ENCODE results near the gene AIMP1.

DNA sequence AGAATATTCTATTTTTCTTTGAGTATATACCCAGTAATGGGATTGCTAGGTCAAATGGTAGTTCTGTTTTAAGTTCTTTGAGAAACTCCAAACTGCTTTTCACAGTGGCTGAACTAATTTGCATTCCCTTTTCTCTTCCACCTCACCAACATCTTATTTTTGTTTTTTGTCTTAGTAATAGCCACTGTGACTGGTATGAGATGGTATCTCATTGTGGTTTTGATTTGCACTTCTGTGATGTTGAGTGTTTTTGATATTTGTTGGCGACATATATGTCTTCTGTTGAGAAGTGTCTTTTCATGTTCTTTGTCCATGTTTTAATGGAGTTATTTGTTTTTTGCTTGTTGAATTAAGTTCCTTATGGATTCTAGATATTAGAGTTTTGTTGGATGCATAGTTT lies 24.4 kb downstream of the AIMP1 start:
- TF ChIP-seq RELA (IDR thresholded peaks at IDR 0.05; ENCODE audit: borderline replicate concordance, partially characterized antibody) (no peak), GABPA (IDR thresholded peaks at IDR 0.05; ENCODE audit: low read depth) (no peak), FOXM1 (IDR thresholded peaks at IDR 0.05; ENCODE audit: low read depth, low read length) (no peak), POLR2A (IDR thresholded peaks at IDR 0.05; ENCODE audit: low read depth, low read length) (no peak), CREM (IDR thresholded peaks at IDR 0.05; ENCODE audit: low read depth) (no peak), SMC3 (IDR thresholded peaks at IDR 0.05; ENCODE audit: borderline replicate concordance, low read length) (no peak), BACH1 (IDR thresholded peaks at IDR 0.05; ENCODE audit: borderline replicate concordance) (no peak), RCOR1 (conservative IDR thresholded peaks at IDR 0.05; ENCODE audit: low read depth, low read length) (no peak), MXI1 (IDR thresholded peaks at IDR 0.05; ENCODE audit: low read depth, low read length) (no peak)
- TF ChIP-seq, protein P1, sequence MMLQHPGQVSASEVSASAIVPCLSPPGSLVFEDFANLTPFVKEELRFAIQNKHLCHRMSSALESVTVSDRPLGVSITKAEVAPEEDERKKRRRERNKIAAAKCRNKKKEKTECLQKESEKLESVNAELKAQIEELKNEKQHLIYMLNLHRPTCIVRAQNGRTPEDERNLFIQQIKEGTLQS (IDR thresholded peaks at IDR 0.05; ENCODE audit: borderline replicate concordance, extremely low read depth, low read depth, low read length) = no peak
- TF ChIP-seq, protein P2, sequence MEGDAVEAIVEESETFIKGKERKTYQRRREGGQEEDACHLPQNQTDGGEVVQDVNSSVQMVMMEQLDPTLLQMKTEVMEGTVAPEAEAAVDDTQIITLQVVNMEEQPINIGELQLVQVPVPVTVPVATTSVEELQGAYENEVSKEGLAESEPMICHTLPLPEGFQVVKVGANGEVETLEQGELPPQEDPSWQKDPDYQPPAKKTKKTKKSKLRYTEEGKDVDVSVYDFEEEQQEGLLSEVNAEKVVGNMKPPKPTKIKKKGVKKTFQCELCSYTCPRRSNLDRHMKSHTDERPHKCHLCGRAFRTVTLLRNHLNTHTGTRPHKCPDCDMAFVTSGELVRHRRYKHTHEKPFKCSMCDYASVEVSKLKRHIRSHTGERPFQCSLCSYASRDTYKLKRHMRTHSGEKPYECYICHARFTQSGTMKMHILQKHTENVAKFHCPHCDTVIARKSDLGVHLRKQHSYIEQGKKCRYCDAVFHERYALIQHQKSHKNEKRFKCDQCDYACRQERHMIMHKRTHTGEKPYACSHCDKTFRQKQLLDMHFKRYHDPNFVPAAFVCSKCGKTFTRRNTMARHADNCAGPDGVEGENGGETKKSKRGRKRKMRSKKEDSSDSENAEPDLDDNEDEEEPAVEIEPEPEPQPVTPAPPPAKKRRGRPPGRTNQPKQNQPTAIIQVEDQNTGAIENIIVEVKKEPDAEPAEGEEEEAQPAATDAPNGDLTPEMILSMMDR (IDR thresholded peaks at IDR 0.05 in 2 of 3, conservative IDR thresholded peaks at IDR 0.05 in 1 of 3; ENCODE audit: control insufficient read depth in 2 of 3, extremely low read depth in 1 of 3, insufficient read depth in 1 of 3, low read depth in 3 of 3, low read length in 3 of 3) = no peak
